ENCODE results near the gene ADAMTS6. TPM values are rescaled to one million over a fixed set of nuclear protein-coding genes. Genes with fewer than 3 reads are reported as not detected.

Gene ADAMTS6
- polyA plus RNA-seq, 3 donors = 0.01 TPM; not detected in 2

- WGBS (ENCODE audit: insufficient coverage) = no CpG with 5 or more reads among the region's 3 CpGs
- Histone ChIP-seq H2AFZ (ENCODE audit: insufficient read depth, low read depth, low read length, poor library complexity, severe bottlenecking) (no peak overlapping the region), H3K4me1 (ENCODE audit: control insufficient read depth in 1 of 2, insufficient read depth in 2 of 2, low read length in 2 of 2) (no peaks in the 10 kb centered on the region), H3K36me3 (replicated peaks in 1 of 2; ENCODE audit: control insufficient read depth in 1 of 2, insufficient read depth in 2 of 2, low read length in 2 of 2) (no peaks in the 10 kb centered on the region), H3K4me2 (replicated peaks; ENCODE audit: extremely low read depth, low read length, poor library complexity, severe bottlenecking) (no peak overlapping the region), H3K9ac (ENCODE audit: insufficient read depth, low read length, poor library complexity, severe bottlenecking) (no peak overlapping the region), H4K20me1 (ENCODE audit: insufficient read depth, low read length) (no peaks in the 10 kb centered on the region), H3K9me3 (replicated peaks in 1 of 2; ENCODE audit: control insufficient read depth in 1 of 2, insufficient read depth in 1 of 2, low read length in 2 of 2) (no peaks in the 10 kb centered on the region), H3K79me2 (ENCODE audit: insufficient read depth, low read length) (no peaks in the 10 kb centered on the region), H3K27me3 (ENCODE audit: control insufficient read depth in 2 of 2, insufficient read depth in 2 of 2, low read length in 2 of 2) (no peaks in the 10 kb centered on the region), H3K27ac (ENCODE audit: low read depth in 1 of 2, low read length in 2 of 2) (no peak overlapping the region), H3K4me3 (replicated peaks in 1 of 3; ENCODE audit: low read depth in 2 of 3, low read length in 3 of 3) (no peak overlapping the region)
- intact Hi-C loops (cut with micrococcal nuclease) = no loop called here
- no peak for DNase-seq
- no peaks in the 10 kb centered on the region for H3K36me3 Mint-ChIP-seq
- no peak overlapping the region for H3K27ac Mint-ChIP-seq
- H3K27me3 Mint-ChIP-seq (ENCODE audit: low read depth in 3 of 3) = no peaks in the 10 kb centered on the region
- H3K4me1 Mint-ChIP-seq = no peaks in the 10 kb centered on the region
- peaks cover 0 to 2% (median 0%) of the 10 kb centered on the region in 7 donors for H3K9me3 Mint-ChIP-seq
- H3K4me3 Mint-ChIP-seq = no peak overlapping the region
- TF ChIP-seq, protein P1, sequence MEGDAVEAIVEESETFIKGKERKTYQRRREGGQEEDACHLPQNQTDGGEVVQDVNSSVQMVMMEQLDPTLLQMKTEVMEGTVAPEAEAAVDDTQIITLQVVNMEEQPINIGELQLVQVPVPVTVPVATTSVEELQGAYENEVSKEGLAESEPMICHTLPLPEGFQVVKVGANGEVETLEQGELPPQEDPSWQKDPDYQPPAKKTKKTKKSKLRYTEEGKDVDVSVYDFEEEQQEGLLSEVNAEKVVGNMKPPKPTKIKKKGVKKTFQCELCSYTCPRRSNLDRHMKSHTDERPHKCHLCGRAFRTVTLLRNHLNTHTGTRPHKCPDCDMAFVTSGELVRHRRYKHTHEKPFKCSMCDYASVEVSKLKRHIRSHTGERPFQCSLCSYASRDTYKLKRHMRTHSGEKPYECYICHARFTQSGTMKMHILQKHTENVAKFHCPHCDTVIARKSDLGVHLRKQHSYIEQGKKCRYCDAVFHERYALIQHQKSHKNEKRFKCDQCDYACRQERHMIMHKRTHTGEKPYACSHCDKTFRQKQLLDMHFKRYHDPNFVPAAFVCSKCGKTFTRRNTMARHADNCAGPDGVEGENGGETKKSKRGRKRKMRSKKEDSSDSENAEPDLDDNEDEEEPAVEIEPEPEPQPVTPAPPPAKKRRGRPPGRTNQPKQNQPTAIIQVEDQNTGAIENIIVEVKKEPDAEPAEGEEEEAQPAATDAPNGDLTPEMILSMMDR (IDR thresholded peaks at IDR 0.05) = no peak
Measured at GRCh38 chr5:65199993-65200675, 281.6 kb downstream of the ADAMTS6 start.

DNA sequence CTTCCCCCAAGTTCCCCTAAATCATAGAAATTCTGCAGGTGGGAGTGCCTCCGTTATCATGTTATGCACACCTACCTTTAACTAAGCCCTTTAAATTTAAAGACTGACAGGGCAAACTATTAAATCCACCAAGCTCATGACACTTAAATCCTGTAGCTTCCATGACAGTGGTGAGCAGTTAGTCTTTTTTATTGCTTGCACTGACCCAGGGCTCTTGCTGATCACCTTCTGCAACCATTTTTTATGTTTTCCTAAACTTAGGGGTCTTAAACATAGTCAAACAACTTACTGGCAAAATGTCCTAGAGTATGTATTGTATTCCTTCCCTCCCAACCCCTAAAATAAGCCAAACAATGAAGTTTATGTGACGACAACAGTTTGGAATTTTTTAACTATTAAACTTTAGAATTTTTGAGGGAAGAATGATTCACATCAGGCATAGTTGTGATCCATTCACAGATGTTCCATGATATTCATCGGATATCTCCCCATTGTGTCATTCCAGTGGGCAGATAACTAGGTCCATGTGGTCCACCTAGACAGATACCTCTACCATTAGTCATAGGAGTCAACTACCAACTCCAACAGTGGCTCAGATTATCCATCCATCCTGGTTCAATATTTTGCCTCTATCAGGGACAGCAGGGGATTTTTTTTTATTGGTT, 283.1 kb downstream of the ADAMTS6 start:
- no peak for DNase-seq
- Mint-ChIP-seq H3K9me3 (peaks cover 0 to 2% (median 0%) of the 10 kb centered on the region in 7 donors), H3K27ac (no peak overlapping the region), H3K27me3 (ENCODE audit: low read depth in 3 of 3) (no peaks in the 10 kb centered on the region), H3K36me3 (no peaks in the 10 kb centered on the region), H3K4me1 (no peaks in the 10 kb centered on the region), H3K4me3 (no peak overlapping the region)
- H3K36me3 ChIP-seq (replicated peaks in 1 of 2; ENCODE audit: control insufficient read depth in 1 of 2, insufficient read depth in 2 of 2, low read length in 2 of 2) = no peaks in the 10 kb centered on the region
- H3K4me1 ChIP-seq (ENCODE audit: control insufficient read depth in 1 of 2, insufficient read depth in 2 of 2, low read length in 2 of 2) = no peaks in the 10 kb centered on the region
- WGBS (ENCODE audit: insufficient coverage) = 93% methylated on average over 2 of the region's 3 CpGs
- no peaks in the 10 kb centered on the region for H3K9me3 ChIP-seq (replicated peaks in 1 of 2; ENCODE audit: control insufficient read depth in 1 of 2, insufficient read depth in 1 of 2, low read length in 2 of 2)
- no peak overlapping the region for H3K9ac ChIP-seq (ENCODE audit: insufficient read depth, low read length, poor library complexity, severe bottlenecking)
- no peaks in the 10 kb centered on the region for H4K20me1 ChIP-seq (ENCODE audit: insufficient read depth, low read length)
- no peak overlapping the region for H3K27ac ChIP-seq (ENCODE audit: low read depth in 1 of 2, low read length in 2 of 2)
- no peak overlapping the region for H2AFZ ChIP-seq (ENCODE audit: insufficient read depth, low read depth, low read length, poor library complexity, severe bottlenecking)
- H3K4me3 ChIP-seq (replicated peaks in 1 of 3; ENCODE audit: low read depth in 2 of 3, low read length in 3 of 3) = no peak overlapping the region
- H3K27me3 ChIP-seq (ENCODE audit: control insufficient read depth in 2 of 2, insufficient read depth in 2 of 2, low read length in 2 of 2) = no peaks in the 10 kb centered on the region
- TF ChIP-seq, protein P1 (IDR thresholded peaks at IDR 0.05) = no peak
- intact Hi-C loops (cut with micrococcal nuclease) = no loop called here
- H3K4me2 ChIP-seq (replicated peaks; ENCODE audit: extremely low read depth, low read length, poor library complexity, severe bottlenecking) = no peak overlapping the region
- no peaks in the 10 kb centered on the region for H3K79me2 ChIP-seq (ENCODE audit: insufficient read depth, low read length)

Data from CD14-positive monocyte (primary cell).